Fibroblast of skin of right quadriceps (primary cell): ENCODE measurements around the gene EDC3.
A peak's percentile ranks its signal among the peaks of the same experiment; 100 is the strongest.
"Not testable (repeated sequence)": the region's sequence is repeated elsewhere in the genome, so short reads cannot be mapped to it uniquely, and the experiment has no call there.

Experiments used
- DNase-seq: peaks from one replicate; pipeline ENCODE4 v3.0.0-alpha.2; 2013

EDC3 gene

DNA sequence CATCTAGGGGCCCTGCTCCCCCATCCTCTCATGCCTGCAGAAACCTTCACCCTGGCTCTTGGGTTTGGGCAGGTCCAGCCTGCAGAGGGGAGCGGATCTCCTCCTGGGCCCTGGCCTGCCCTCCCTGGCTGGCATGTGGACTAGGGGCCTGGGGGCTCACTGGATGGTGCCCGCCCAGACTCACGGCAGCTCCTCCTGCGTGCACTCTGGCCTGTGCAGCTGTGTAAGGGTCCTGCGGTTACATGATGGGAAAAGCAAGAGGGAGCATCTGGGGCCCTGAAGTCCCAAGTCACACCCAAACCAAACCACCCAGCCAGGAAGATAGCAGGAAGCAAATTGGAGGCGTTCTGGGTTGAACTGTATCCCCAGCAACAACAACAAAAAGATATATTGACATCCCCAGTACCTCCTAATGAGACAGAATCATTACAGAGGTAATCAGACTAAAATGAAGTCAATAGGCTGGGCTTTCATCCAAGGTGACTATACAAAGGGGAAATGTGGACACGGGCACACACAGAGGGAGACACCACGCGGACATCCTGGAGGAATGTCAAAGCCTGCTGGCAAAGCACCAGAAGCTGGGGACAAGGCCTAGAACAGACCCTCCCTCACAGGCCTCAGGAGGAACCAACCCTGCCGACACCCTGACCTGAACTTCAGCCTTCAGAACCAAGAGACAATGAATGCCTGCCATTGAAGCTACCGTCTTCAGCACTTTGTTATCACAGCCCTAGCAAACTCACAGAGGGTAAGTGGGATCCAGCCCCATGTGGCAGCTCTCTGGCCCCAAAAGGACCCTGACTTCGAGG lies 90.6 kb downstream of the EDC3 start:
- no peak for DNase-seq

DNA sequence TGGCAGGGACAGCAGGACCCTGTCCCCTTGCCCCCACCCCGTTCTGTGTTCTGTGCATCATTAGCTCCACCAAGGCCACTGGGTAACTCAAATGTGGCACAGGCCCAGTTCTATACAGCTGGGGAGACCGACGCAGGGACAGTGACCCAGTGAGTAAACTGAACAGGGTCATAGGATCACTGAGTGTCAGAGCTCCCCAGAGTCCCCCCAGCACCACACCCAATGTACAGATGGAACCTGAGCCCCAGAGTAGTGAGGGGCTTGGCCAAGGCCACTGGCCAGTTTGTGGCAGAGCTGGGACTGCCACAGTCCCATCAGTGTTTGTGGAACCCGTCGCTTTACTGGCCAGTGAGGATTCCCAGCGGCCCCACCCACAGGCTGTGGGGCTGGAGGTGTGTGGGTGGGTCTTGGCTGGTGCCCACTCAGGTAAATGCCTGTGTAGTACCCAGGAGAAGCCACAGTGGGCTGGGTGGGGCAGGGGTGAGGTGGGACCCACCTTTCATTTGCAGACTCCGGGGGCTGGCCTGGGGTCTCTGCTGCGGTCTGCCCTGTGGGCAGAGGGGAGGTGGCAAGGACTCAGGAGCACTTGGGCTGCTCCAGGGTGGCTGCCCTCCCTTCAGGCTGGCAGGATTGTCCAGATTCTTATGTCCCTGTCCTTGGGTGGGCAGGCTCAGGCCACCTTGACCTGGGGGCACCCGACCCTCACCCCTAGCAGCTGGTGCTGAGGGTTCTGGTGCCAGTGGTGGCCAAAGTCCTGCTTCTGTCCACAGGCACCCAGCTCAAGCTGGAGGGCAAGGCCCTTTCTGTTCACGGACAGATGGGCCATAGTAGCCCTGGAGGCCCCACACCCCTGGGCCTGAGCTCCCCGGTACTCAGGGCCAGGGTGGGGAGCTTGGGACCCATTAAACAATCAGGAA lies 91.8 kb downstream of the EDC3 start:
- DNase-seq = no peak

DNA sequence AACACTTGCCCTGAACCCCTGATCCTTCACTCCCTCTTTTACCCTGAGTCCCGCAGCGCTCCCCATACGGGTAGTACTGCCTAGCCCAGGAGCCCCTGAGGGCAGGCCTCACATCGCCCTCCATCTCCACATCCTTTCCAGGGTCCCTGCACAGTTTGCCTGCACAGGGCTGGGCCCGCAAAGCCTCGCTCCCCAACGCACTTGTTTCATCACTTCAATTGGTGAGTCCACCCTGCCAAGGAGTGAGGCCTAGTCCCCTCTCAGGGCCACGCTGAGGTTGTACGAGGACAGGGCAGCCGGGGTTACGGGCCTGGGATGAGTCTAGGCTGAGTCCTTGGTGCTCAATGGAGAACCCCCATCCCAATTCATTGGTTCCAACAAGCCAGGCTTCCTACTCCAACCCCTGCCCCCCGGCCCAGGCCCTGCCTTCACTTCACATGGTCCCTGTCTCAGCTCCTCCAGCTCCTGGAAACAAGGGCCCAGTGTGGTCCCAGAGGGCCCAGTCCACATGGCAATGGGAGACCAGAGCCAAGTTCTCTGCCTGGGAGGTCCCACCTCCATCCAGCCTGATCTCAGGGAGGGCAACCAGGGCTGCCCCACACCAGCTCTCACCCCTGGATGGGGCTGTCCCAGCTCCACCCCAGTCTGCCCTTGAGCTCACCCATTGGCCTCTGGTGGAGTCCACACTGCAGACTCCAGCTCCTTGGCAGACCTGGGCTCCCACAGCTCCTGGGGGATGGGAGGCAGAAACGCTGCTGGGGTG lies 92.6 kb downstream of the EDC3 start:
- DNase-seq = no peak

DNA sequence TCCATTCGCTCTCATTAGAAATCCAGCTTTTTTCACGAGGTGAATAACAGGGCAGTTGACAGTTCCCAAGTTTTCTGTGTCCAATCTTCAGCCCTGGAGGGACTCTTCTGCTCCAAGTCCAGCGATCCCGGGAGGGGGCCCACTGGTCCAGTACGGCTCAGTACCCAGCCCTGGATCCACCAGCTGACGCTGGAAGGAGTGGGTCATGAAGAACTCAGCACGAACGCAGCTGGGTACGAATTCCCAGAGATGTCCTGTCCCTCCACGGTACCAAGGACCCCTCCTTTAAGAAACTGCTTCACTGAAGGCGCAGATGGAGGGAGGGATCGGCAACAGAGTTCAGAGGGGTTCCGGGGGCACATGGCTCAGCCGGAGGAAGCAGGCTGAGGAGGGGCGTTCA lies 96.7 kb downstream of the EDC3 start:
- no peak for DNase-seq

DNA sequence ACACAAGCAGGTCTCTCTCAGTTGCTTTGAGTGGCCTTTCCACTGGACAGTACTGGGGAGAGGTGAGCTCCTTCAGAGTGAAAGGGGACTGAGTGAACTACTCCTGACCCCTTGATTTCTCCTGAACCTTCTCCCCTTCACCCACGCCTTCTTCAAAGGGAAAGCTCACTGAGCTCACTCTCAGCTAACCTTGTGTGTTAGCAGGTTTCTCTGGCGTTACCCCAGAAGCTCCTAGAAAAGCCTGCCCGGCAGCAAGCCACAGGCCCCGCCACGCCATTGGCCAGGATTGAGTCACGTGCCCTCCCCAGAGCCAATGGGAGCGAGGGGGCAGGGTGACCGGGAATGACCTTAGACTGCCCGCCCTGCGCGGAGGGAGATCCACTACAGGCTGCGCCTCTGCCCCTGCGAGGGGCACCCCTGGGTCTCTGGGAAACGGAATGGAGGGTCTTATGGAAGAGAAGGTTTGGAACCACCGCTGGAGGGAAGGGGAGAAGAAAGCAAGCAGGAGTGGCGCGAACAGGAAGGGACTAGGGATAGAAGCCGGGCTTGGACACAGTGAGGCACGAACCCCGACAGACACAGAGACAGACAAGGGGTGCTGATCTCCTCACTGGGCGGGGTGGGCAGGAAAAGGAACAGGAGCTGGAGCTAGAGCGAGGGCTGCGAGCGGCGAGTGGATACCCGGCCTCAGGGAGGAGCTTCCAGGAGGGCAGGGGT lies 97.5 kb downstream of the EDC3 start:
- DNase-seq = peak; percentile 84

DNA sequence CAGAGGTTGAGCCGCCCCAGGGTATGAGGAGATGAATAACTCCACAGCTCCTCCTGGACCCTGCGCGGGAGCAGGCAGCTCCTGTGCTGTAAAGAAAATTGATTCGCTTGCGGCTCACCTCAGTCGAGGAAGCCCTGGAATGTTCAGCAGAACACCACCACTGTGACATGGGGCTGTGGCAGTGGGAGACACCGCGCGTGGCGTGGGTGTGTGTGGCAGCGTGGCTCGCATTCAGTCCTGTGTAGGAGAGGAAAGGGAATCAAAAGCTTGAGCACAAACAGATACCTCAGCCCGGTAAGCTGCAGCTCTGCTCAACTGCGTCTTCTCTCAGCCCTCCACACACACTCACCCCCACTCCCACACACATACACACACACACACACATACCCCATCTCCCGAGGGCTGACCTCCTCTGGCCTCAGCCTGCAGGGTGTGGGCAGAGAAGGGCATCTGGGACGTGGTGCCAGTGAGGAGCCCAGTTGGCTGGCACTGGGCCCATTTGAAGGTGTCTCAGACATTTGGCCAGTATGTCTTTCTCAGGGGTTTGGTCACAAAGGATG lies 98.6 kb downstream of the EDC3 start:
- not testable (repeated sequence) for DNase-seq

DNA sequence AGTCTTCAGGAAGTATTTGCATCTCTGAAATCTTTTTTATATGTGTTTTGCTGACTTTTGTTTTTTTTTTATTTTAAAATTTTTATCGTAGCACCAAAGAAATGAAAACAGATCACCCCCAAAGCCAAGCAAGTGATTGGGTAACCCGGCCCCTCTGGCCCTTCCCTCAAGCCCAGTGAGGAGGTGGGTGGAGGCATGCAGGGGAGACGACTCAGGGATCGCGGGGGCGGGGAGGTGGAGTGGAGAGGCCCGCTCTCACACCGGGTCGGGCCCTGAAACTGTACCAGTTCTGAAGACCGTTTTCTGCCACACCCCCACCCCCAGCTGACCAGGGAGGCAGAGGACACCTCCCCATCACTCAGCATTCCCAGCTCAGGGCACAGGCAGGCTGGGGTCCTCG lies 99.1 kb downstream of the EDC3 start:
- DNase-seq = not testable (repeated sequence)

DNA sequence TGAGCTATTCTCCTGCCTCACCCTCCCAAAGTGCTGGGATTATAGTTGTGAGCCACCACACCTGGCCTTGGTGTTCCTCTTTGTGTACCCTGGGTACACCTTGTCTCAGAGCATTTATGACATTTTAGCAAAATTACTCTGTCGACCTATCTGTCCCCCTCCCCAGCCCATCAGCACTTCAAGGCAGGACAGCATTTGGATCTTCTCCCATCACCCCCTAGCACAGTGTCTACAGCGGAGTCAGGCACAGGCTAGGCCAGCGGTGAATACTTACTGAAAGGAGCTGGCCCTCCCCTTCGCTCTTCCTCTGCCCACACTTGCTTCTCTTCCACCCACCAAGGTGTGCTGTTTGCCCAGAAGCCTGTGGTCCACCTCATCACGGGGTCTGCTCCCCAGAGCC lies 100.6 kb downstream of the EDC3 start:
- DNase-seq = no peak

DNA sequence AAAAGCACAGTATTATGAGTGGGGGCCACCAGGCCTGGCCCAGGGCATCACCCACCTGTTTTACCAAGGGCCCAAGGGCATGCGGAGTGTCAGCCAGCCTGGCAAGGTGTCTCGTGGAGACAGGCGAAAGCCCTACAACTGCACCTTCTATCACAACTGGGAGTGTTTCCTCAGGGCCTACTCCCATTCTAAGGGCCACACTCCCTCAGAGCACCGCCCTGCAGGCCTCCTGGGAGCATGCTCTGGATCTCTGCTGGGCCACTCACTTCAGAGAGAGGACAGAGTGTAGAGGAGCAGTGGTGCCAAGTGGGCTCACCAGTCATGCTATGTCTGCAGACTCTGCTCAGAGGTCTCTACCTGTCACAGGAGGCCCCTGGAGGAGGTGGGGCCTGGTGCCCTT lies 101.4 kb downstream of the EDC3 start:
- no peak for DNase-seq

DNA sequence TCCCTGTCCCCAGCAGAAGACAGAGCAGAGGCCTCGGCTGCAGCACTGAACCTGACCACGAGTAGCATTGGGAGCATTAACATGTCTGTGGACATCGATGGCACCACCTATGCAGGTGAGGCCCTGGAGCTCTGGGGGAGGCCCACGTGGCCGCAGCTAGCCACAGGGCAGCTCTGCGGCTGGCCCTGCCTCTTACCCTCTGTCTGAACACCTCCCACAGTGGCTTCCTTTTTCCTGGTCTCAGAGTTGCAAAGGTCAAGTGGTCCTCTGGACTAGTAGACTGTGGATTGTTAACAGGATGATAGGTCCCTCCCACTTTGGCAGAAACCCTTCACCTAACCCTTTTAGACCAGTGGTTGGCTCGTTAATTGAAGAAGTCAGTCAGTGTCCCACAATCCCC lies 102.7 kb downstream of the EDC3 start:
- no peak for DNase-seq

DNA sequence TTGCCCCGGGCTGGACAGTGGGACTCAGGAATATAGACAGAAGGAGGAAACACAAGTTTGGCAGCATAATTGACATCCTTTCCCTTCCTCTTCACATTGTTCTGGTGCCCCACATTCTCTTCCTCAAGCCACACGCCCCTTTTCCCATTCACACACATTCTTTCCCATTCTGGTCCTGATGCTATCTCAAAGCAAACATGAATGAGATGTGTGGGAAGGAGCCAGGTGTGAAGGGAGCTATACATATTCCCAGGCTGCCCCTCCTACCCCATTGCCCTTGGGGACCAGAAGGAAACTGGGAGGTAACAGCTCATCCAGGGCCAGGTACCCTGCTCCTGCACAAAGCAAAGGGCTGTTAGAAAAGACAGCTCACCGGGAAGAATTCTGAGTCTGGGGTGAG lies 103.6 kb downstream of the EDC3 start:
- DNase-seq = no peak

DNA sequence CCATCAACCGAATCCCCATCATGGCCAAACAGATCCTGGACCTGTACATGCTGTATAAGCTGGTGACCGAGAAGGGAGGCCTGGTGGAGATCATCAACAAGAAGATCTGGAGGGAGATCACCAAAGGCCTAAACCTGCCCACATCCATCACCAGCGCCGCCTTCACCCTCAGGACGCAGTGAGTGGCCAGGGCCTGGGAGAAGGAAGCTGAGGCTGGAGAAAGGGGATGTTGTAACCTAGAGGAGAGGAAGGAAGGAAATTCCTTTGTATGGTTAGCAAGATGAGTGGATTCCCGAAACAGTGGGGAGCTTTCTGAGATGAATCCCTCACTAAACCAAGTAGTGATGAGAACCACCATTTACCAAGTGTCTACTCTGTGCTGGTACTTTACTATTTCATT lies 106.0 kb downstream of the EDC3 start:
- DNase-seq = peak; percentile 14

DNA sequence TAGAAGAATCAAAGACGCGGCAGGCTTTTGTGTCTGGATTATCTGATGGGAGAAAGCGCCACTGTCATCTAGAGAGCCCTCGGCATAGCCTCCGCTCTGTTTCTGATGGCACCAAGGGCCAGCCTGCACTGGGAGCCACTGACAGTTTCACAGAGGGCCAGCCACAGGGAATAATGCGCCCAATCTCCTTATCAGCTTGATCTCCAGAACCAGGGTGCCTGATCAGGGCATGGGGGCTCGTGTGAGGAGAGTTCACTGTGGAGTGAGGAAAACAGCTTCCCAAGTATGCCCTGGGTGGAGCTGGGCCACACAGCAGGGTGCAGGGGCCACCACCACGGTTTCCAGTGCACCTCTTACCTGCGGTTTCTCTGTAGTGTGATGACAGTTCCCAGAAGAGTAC lies 110.0 kb downstream of the EDC3 start:
- no peak for DNase-seq

DNA sequence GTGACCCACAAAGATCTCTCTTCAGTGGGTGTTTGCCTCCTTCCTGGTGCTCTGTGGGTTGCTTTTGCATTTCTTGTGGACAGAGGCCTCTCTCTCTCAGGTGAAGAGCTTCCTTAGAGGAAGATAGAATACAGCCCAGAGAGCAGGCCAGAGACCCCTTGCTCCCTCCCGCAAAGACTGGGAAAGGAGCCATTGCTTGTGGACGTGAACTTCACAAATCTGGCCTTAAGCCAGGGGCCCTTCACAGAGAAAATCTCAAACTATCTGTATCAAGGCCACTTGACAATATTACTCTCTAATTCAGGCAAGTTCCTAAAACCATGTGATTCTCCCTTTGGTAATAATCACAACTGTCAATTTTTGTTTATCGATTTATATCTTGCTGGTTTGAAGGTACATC lies 110.6 kb downstream of the EDC3 start:
- no peak for DNase-seq

DNA sequence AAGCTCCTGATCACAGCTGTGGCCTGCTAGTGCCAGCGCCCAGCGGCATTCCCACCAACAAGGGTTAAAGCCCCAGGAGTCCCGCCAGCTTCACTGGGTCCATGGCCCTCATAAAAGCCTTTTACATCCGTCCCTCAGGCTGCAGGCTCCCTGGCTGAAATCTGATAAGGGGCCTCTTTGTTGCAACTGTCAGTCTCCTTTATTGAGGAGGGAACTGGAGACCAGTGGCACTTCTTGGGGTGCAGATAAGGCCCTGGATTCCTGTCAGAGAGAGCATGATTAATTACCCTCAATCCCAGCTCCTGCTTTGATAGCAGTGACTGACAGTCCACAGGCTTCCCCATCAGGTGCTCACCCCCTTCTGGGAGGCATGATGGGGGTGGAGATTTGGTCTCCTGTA lies 111.0 kb downstream of the EDC3 start:
- no peak for DNase-seq

DNA sequence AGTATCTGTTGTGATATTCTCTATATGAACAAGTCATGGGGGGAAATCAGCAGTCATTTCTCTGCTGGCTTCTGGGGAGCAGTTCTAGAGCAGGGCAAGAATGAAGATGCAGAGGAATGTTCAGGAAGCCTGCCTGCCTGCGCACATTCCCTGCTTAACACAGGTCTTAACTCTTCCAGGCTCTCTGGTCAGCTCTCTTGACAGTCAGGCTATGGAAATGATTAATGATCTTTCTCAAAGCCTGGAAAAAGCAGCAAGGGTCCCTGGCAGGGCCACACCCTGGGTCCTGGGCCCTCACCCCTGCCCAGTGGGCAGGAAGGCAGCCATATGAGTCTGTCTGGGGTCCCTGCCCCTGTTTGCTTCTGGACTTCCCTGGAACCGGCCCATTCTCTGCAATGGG lies 111.6 kb downstream of the EDC3 start:
- no peak for DNase-seq
